NCI-H748 (cell line): ENCODE results near the gene ACBD4.

Source experiments
- DNase-seq: peaks from one replicate; lab custom pipeline; 2025; ENCODE audit not compliant: unreplicated experiment; lab: John Stamatoyannopoulos, UW

ACBD4 gene

GRCh38 chr17:45104029-45104428, 31.5 kb upstream of the ACBD4 start:
- DNase-seq = no peak

- no peak for DNase-seq
These were observed 31.0 kb upstream of the ACBD4 start for GRCh38 chr17:45104497-45104896.

- DNase-seq = no peak
These were observed 30.4 kb upstream of the ACBD4 start for GRCh38 chr17:45104907-45105624.

GRCh38 chr17:45106096-45106495, 29.4 kb upstream of the ACBD4 start:
- DNase-seq = no peak

GRCh38 chr17:45106582-45106981, 28.9 kb upstream of the ACBD4 start:
- DNase-seq = no peak

GRCh38 chr17:45107293-45108010, 28.0 kb upstream of the ACBD4 start:
- no peak for DNase-seq

GRCh38 chr17:45108051-45108450, 27.4 kb upstream of the ACBD4 start:
- no peak for DNase-seq

- DNase-seq = no peak
These were observed 26.6 kb upstream of the ACBD4 start for GRCh38 chr17:45108595-45109521.

- no peak for DNase-seq
These were observed 24.5 kb upstream of the ACBD4 start for GRCh38 chr17:45110676-45111611.

- DNase-seq = no peak
These were observed 23.6 kb upstream of the ACBD4 start for GRCh38 chr17:45111850-45112249.

- no peak for DNase-seq
These were observed 22.7 kb upstream of the ACBD4 start for GRCh38 chr17:45112559-45113423.

- DNase-seq = no peak
These were observed 22.1 kb upstream of the ACBD4 start for GRCh38 chr17:45113424-45113754.

- DNase-seq = no peak
These were observed 21.2 kb upstream of the ACBD4 start for GRCh38 chr17:45114117-45114932.

GRCh38 chr17:45115015-45115625, 20.4 kb upstream of the ACBD4 start:
- no peak for DNase-seq

- DNase-seq = no peak
These were observed 19.6 kb upstream of the ACBD4 start for GRCh38 chr17:45115871-45116270.

- DNase-seq = no peak
These were observed 19.0 kb upstream of the ACBD4 start for GRCh38 chr17:45116434-45117016.

- DNase-seq = no peak
These were observed 18.2 kb upstream of the ACBD4 start for GRCh38 chr17:45117334-45117733.
